Type B pancreatic cell (in vitro differentiated cells): ENCODE data around the gene CALY. TPM values are rescaled to one million over a fixed set of nuclear protein-coding genes. Genes with fewer than 3 reads are reported as not detected.
A peak's percentile ranks its signal among the peaks of the same experiment; 100 is the strongest.

Experiments used
- DNase-seq: peaks from one replicate; pipeline ENCODE4 v3.0.0; 2021; ENCODE audit warnings: mixed read lengths; ENCODE audit not compliant: unreplicated experiment; ENCODE audit errors: extremely low spot score
- H3K27ac Mint-ChIP-seq: 2 replicates; pipeline ENCODE4 v1.8.0; 2021; ENCODE audit warnings: mild to moderate bottlenecking, mixed read lengths
- H3K27me3 Mint-ChIP-seq: 2 replicates; pipeline ENCODE4 v1.8.0; 2021; ENCODE audit warnings: mixed read lengths
- H3K36me3 Mint-ChIP-seq: 2 replicates; pipeline ENCODE4 v1.8.0; 2021; ENCODE audit warnings: mixed read lengths
- H3K4me1 Mint-ChIP-seq: one replicate; pipeline ENCODE4 v1.8.0; 2021; ENCODE audit warnings: mixed read lengths; ENCODE audit not compliant: unreplicated experiment
- H3K4me3 Mint-ChIP-seq: 2 replicates; pipeline ENCODE4 v1.8.0; 2021; ENCODE audit warnings: mild to moderate bottlenecking, mixed read lengths
- H3K9me3 Mint-ChIP-seq: 2 replicates; pipeline ENCODE4 v1.8.0; 2021; ENCODE audit warnings: mixed read lengths
- total RNA-seq: library from RNA; stranded (reverse); gene quantifications from 2 replicates; pipeline ENCODE4 v1.2.1, GENCODE V29; 2021; ENCODE audit warnings: low replicate concordance
- TF ChIP-seq, protein P1 (sequence below): fragments of 200-600 bp; sonication (generic); conservative IDR thresholded peaks from 2 replicates; pipeline ENCODE4 v1.5.0; 2021; ENCODE audit warnings: antibody characterized with exemption, mild to moderate bottlenecking

The CALY gene
- total RNA-seq, 1 donor from 2014 or later = 3.6 TPM

DNA sequence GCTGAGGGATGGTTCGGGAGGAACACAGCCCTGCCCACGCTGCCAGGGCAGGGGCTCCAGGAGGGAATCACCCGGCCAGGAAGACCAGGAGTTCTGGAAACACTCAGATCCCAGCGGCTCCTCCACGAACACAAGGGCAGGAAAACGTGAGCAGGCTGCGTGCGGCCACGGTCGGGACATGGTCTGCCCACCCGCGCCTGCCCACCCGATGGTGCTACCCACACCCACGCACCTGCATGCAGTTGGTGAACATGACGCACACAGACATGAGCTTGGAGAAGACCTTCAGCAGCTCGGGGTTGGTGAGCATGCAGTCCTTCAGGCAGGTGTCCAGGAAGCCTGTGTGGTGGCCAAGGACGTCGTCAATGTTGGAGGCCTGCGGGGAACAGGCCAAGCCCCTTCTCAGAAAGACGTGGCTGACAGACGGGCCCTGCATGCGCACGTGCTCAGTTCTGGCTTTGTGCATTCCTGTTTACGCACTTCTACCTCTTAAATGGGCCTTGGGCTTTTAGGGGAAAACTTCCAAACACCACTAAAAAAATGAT lies 53.8 kb downstream of the CALY start:
- DNase-seq = no peak
- Mint-ChIP-seq H3K27ac (no peak overlapping the region), H3K9me3 (no peaks in the 10 kb centered on the region), H3K36me3 (peaks cover 20% of the 10 kb centered on the region), H3K4me1 (peaks cover 8% of the 10 kb centered on the region), H3K4me3 (no peak overlapping the region), H3K27me3 (no peaks in the 10 kb centered on the region)
- TF ChIP-seq, protein P1, sequence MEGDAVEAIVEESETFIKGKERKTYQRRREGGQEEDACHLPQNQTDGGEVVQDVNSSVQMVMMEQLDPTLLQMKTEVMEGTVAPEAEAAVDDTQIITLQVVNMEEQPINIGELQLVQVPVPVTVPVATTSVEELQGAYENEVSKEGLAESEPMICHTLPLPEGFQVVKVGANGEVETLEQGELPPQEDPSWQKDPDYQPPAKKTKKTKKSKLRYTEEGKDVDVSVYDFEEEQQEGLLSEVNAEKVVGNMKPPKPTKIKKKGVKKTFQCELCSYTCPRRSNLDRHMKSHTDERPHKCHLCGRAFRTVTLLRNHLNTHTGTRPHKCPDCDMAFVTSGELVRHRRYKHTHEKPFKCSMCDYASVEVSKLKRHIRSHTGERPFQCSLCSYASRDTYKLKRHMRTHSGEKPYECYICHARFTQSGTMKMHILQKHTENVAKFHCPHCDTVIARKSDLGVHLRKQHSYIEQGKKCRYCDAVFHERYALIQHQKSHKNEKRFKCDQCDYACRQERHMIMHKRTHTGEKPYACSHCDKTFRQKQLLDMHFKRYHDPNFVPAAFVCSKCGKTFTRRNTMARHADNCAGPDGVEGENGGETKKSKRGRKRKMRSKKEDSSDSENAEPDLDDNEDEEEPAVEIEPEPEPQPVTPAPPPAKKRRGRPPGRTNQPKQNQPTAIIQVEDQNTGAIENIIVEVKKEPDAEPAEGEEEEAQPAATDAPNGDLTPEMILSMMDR = no peak

DNA sequence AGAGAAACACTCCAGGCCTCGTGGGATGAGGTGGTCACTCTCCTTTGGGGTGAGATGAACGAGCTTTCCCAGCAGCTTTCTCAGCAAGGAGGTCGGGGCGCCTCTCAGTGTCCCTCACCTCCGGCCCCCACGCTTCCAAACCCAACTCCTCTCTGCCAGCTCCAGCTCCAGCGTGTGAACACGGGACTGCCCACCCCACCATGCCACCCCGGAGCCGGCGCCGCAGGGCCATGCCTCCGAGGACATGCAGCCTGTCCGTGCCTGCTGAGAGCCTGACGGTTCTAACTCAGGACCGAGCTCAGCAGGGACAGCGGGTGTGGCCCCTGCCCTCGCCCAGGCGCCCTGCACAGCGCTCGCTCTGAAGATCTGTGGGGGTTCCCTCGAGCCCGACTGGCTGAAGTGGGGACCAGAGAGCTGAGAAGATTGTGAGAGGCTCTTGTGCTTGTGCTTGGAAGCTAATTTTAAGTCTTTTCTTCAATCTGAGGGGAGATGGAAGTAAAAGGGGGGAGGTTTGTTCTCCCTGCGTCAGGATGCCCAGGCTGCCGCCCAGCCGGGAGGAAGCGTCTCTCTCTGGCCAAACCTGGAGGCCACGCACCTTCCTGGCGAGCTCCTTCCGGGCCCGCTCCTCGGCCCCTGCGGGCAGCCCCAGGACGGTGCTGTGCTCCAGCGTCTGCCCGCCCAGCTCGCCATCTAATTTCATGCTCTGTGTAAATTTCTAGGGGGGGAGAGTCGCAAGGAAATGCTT lies 54.9 kb downstream of the CALY start:
- Mint-ChIP-seq H3K9me3 (no peaks in the 10 kb centered on the region), H3K4me1 (peaks cover 8% of the 10 kb centered on the region), H3K36me3 (peaks cover 17% of the 10 kb centered on the region), H3K27ac (no peak overlapping the region), H3K4me3 (no peak overlapping the region), H3K27me3 (no peaks in the 10 kb centered on the region)
- TF ChIP-seq, protein P1 = no peak
- DNase-seq = no peak

DNA sequence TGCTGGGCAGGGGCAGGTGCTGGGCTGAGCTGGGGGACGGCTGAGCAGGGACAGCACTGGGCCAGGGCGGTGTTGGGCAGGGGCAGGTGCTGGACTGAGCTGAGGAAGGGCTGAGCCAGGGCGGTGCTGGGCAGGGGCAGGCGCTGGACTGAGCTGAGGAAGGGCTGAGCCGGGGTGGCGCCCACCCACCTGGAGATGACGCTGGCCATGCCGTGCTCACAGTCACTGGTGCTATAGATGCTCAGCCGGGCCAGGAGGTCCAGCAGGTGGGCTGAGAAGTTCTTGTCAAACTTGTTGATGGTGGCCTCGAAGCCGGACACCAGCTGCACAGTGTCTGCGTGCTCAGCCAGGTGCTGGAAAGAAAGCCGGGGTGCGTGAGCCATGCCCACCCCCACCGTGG lies 55.6 kb downstream of the CALY start:
- Mint-ChIP-seq H3K4me3 (no peak overlapping the region), H3K9me3 (no peaks in the 10 kb centered on the region), H3K27ac (no peak overlapping the region), H3K4me1 (peaks cover 8% of the 10 kb centered on the region), H3K27me3 (peaks cover under 1% of the 10 kb centered on the region), H3K36me3 (peaks cover 12% of the 10 kb centered on the region)
- TF ChIP-seq, protein P1 = no peak
- DNase-seq = no peak

GRCh38 chr10:133280391-133281059 lies 56.2 kb downstream of the CALY start:
- Mint-ChIP-seq H3K27ac (no peak overlapping the region), H3K36me3 (peaks cover 6% of the 10 kb centered on the region), H3K9me3 (no peaks in the 10 kb centered on the region), H3K27me3 (peaks cover 3% of the 10 kb centered on the region), H3K4me3 (no peak overlapping the region), H3K4me1 (peaks cover 8% of the 10 kb centered on the region)
- TF ChIP-seq, protein P1 = no peak
- no peak for DNase-seq

- Mint-ChIP-seq H3K4me3 (no peak overlapping the region), H3K27ac (peak overlapping the region; percentile 55), H3K36me3 (peaks cover under 1% of the 10 kb centered on the region), H3K4me1 (peaks cover 8% of the 10 kb centered on the region), H3K9me3 (no peaks in the 10 kb centered on the region), H3K27me3 (peaks cover 3% of the 10 kb centered on the region)
- DNase-seq = no peak
- TF ChIP-seq, protein P1 = no peak
Measured at GRCh38 chr10:133279326-133280226, 57.1 kb downstream of the CALY start.
